Brain microvascular endothelial cell (primary cell): ENCODE measurements around the gene OR5P2.
"Not testable (repeated sequence)": the region's sequence is repeated elsewhere in the genome, so short reads cannot be mapped to it uniquely, and the experiment has no call there.

Experiments
- DNase-seq: peaks from one replicate; pipeline ENCODE4 v3.0.0-alpha.2; 2020
- H3K27ac ChIP-seq: fragments of 250-450 bp; sonication (Bioruptor Pico); 2 replicates; pipeline ENCODE4 v1.5.1; 2020; ENCODE audit warnings: mild to moderate bottlenecking, moderate library complexity
- H3K27me3 ChIP-seq: fragments of 250-450 bp; sonication (Bioruptor Pico); replicated peaks from 2 replicates; pipeline ENCODE4 v1.5.1; 2020; ENCODE audit warnings: mild to moderate bottlenecking
- H3K36me3 ChIP-seq: fragments of 250-450 bp; sonication (Bioruptor Pico); replicated peaks from 2 replicates; pipeline ENCODE4 v1.5.1; 2020; ENCODE audit warnings: mild to moderate bottlenecking
- H3K4me3 ChIP-seq: 2 replicates; pipeline ENCODE4 v1.5.1; 2011; ENCODE audit warnings: low read depth, mild to moderate bottlenecking, control low read depth, low read length, moderate library complexity
- in situ Hi-C: cut with HindIII; loops from 2 replicates; pipeline ENCODE4 v1.10.0; 2017; ENCODE audit warnings: low sequenced_read_pairs, low pct_ligation_motif_present
- TF ChIP-seq, protein P1 (sequence below): IDR thresholded peaks from 2 replicates; pipeline ENCODE4 v1.5.1; 2011; ENCODE audit warnings: low read depth, mild to moderate bottlenecking, moderate library complexity, low read length, control low read depth, inconsistent platforms; ENCODE audit errors: missing control alignments

OR5P2 gene

DNA sequence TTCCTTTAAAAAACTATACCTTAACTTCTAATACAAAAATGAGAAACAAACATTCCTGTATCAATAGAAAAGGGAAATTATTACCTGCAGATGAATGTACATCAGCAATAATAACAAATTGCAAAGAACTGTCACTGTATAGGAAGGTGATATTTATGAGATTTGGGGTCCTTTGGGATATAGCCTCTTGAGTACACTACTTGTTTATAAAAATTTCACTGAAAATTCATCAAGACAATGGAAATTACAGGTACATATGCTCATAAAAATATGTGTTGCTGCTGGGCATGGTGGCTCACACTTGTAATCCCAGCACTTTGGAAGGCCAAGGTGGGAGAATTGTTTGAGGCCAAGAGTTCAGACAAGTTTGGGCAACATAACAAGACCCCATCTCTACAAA is 34.0 kb upstream of the OR5P2 start, which contains the start of gene OR5P3:
OR5P3 (minus strand) TSS at position 101 of the 400 bp plus-strand sequence.
- in situ Hi-C loops = no loop called here
- H3K36me3 ChIP-seq = no peaks in the 10 kb centered on the region
- no peak for DNase-seq
- TF ChIP-seq, protein P1, sequence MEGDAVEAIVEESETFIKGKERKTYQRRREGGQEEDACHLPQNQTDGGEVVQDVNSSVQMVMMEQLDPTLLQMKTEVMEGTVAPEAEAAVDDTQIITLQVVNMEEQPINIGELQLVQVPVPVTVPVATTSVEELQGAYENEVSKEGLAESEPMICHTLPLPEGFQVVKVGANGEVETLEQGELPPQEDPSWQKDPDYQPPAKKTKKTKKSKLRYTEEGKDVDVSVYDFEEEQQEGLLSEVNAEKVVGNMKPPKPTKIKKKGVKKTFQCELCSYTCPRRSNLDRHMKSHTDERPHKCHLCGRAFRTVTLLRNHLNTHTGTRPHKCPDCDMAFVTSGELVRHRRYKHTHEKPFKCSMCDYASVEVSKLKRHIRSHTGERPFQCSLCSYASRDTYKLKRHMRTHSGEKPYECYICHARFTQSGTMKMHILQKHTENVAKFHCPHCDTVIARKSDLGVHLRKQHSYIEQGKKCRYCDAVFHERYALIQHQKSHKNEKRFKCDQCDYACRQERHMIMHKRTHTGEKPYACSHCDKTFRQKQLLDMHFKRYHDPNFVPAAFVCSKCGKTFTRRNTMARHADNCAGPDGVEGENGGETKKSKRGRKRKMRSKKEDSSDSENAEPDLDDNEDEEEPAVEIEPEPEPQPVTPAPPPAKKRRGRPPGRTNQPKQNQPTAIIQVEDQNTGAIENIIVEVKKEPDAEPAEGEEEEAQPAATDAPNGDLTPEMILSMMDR = no peak
- H3K27me3 ChIP-seq = no peaks in the 10 kb centered on the region
- H3K4me3 ChIP-seq = no peak within 1 kb of the TSS
- no peak within 1 kb of the TSS for H3K27ac ChIP-seq

DNA sequence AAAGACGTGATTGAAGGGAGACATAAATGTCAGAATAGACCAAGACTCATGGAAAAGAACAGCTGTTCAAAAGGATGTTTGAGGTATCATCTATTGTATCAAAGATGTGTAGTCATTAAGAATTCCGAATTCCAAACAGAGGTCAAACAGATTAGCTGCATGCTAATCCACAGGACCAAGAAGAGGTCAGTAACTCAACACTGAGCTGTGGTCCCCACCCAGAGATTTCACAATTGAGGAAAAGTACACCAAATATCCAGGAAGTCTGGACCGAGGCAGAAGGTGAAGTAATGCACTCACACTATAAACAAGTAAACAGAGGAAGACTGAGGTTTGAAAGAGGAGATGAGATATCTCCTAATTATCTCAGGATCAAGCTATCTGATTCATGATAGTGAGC is 29.6 kb upstream of the OR5P2 start:
- Histone ChIP-seq H3K4me3 (no peak overlapping the region), H3K27me3 (no peaks in the 10 kb centered on the region), H3K36me3 (no peaks in the 10 kb centered on the region), H3K27ac (no peak overlapping the region)
- TF ChIP-seq, protein P1 = no peak
- in situ Hi-C loops = no loop called here
- no peak for DNase-seq

DNA sequence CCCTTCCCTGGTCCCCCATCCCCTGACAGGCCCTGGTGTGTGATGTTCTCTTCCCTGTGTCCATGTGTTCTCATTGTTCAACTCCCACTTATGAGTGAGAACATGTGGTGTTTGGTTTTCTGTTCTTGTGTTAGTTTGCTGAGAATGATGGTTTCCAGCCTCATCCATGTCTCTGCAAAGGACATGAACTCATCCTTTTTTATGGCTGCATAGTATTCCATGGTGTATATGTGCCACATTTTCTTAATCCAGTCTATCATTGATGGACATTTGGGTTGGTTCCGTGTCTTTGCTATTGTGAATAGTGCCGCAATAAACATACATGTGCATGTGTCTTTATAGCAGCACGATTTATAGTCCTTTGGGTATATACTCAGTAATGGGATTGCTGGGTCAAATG is 23.7 kb upstream of the OR5P2 start:
- H3K27ac ChIP-seq, in situ Hi-C loops, H3K36me3 ChIP-seq, H3K4me3 ChIP-seq, H3K27me3 ChIP-seq, DNase-seq: not testable (repeated sequence)

DNA sequence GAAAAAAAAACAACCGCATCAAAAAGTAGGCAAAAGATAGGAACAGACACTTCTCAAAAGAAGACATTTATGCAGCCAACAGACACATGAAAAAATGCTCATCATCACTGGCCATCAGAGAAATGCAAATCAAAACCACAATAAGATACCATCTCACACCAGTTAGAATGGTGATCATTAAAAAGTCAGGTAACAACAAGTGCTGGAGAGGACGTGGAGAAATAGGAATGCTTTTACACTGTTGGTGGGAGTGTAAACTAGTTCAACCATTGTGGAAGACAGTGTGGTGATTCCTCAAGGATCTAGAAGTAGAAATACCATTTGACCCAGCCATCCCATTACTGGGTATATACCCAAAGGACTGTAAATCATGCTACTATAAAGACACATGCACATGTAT is 18.2 kb upstream of the OR5P2 start:
- H3K27ac ChIP-seq, DNase-seq, H3K4me3 ChIP-seq, H3K27me3 ChIP-seq, in situ Hi-C loops, H3K36me3 ChIP-seq: not testable (repeated sequence)

DNA sequence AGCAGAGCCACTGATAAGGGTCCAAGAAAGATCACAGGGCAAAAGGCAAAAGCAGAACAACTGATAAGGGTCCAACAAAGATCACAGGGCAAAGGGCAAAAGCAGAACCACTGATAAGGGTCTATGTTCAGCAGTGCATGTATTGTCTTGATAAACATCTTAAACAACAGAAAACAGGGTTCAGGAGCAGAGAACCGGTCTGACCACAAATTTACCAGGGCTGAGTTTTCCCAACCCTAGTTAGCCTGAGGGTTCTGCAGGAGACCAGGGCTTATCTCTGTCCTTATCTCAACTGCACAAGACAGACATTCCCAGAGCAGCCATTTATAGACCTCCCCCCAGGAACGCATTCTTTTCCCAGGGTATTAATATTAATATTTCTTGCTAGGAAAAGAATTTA is 13.6 kb upstream of the OR5P2 start:
- H3K36me3 ChIP-seq, H3K27me3 ChIP-seq, DNase-seq, H3K4me3 ChIP-seq, in situ Hi-C loops, H3K27ac ChIP-seq: not testable (repeated sequence)

DNA sequence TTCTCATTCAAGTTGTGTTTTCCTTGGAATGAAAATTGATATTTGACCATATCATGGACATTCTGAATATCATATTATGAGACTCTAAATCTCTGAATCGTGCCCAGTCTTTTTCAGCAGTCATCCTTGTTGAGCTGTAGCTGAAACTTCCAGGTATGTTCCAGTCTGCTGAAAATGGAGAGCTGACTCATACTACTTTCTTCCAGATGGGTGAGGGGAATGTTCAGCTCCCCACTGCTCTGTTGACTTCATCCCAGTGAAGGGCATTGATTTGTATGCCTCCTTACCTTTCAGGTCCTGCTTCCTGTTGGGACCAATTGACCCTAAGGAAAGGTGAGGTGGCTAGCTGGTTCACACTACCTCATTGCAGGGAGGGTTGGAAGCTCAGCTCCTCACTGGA is 3.5 kb downstream of the OR5P2 start:
- H3K4me3 ChIP-seq = no peak overlapping the region
- no peaks in the 10 kb centered on the region for H3K27me3 ChIP-seq
- no peak for DNase-seq
- in situ Hi-C loops = no loop called here
- TF ChIP-seq, protein P1 = no peak
- no peak overlapping the region for H3K27ac ChIP-seq
- H3K36me3 ChIP-seq = no peaks in the 10 kb centered on the region

DNA sequence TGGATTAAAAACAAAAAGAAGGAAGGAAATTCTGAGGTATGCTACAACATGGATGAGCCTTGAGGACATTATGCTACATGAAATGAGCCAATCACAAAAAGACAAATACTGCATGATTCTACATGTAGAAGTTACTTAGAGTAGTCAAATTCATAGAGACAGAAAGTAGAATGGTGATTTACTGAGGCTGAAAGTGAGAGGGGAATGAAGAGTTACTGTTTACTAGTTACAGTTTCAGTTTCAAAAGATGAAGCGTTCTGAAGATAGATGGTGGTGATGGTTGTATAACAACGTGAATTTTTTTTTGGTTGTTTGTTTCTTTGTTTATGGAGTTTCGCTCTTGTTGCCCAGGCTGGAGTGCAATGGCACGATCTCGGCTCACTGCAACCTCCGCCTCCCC is 9.5 kb downstream of the OR5P2 start:
- Histone ChIP-seq H3K36me3 (no peaks in the 10 kb centered on the region), H3K27ac (no peak overlapping the region), H3K4me3 (no peak overlapping the region), H3K27me3 (no peaks in the 10 kb centered on the region)
- TF ChIP-seq, protein P1 = no peak
- DNase-seq = no peak
- in situ Hi-C loops = no loop called here

DNA sequence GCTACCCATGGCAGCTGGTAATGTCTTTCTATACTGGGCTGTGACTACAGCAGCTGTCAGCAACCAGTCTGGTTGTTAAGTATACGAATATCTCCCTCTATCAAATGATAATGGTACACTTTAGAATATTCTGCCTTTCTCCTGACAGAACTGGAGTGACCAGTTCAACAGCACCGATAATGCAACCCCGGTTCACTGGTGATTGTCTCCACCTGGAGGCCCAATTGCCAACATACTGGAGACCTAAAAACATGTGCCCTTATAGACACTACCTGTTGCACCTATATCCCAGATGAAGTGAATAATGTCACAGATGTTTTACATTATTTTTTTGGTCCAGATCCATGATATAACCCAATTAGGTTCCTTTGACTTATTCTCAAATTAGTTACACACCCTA is 21.1 kb downstream of the OR5P2 start:
- H3K27ac ChIP-seq = no peak overlapping the region

DNA sequence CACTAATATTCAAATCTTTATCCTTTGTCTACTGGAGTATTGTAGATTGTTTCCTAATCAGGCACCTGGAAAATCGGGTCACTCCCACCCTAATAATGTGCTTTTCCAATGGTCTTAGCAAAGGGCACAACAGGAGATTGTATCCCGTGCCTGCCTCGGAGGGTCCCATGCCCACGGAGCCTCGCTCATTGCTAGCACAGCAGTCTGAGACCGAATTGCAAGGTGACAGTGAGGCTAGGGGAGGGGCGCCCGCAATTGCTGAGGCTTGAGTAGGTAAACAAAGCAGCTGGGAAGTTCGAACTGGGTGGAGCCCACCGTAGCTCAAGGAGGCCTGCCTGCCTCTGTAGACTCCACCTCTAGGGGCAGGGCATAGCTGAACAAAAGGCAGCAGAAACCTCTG is 32.4 kb downstream of the OR5P2 start:
- H3K27ac ChIP-seq, H3K4me3 ChIP-seq, H3K27me3 ChIP-seq, H3K36me3 ChIP-seq, in situ Hi-C loops, DNase-seq: not testable (repeated sequence)

More for the DNA sequence above, 21.1 kb downstream of the OR5P2 start:
- Histone ChIP-seq H3K27me3 (no peaks in the 10 kb centered on the region), H3K4me3 (no peak overlapping the region), H3K36me3 (no peaks in the 10 kb centered on the region)
- TF ChIP-seq, protein P1 = no peak
- DNase-seq = no peak
- in situ Hi-C loops = no loop called here
